Epithelial cell of proximal tubule (primary cell): ENCODE data around the gene FBN2. TPM values are rescaled to one million over a fixed set of nuclear protein-coding genes. Genes with fewer than 3 reads are reported as not detected.

Source experiments
- DNase-seq: peaks from one replicate; pipeline ENCODE4 v3.0.0-alpha.2; 2011; ENCODE audit warnings: low read depth
- H3K4me3 ChIP-seq: 2 replicates; pipeline ENCODE4 v1.5.1; 2011; ENCODE audit warnings: low read depth, mild to moderate bottlenecking, low read length
- total RNA-seq: library from RNA; depleted of rRNA; stranded (reverse); fragments of >200 nt; gene quantifications from 2 replicates; pipeline ENCODE4 v1.2.3, GENCODE V29; 2015
- TF ChIP-seq, protein P1 (sequence below): conservative IDR thresholded peaks from 2 replicates; pipeline ENCODE4 v1.5.1; 2012; ENCODE audit warnings: low read depth, mild to moderate bottlenecking, low read length

FBN2 gene
- total RNA-seq, 1 donor from 2014 or later, result 7.6 TPM

DNA sequence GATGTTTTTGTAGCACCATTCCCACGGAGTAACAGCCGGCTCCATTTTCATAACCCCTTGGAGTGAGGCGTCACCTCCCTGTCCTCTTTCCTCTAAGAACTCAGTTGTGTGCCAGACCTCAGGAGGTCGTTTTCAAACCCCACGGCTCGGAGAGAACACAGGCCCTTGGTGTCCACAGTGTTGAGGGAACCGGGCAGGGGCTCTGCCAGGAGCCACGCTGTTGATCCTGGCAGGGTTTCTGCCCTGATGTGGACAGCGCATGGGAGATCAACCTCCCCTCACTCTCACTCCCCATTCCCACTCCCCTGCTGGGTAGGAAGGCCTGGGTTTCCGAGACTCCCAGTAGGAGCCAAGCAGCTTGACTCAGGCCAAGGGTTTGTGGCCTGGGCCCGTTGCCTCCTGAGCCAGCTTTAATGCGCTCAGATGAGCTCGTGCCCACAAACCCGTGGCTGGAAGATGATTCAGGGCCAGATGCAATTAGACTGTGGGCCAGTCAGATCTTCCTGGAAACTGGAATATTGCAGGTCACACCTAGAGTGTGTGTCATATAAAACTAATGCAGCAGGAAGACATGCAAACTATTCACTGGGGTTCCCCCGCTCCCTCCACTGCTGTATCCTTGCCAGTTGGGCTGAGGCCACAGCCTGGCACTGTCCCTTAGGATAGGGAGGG, 321.0 kb downstream of the FBN2 start:
- TF ChIP-seq, protein P1, sequence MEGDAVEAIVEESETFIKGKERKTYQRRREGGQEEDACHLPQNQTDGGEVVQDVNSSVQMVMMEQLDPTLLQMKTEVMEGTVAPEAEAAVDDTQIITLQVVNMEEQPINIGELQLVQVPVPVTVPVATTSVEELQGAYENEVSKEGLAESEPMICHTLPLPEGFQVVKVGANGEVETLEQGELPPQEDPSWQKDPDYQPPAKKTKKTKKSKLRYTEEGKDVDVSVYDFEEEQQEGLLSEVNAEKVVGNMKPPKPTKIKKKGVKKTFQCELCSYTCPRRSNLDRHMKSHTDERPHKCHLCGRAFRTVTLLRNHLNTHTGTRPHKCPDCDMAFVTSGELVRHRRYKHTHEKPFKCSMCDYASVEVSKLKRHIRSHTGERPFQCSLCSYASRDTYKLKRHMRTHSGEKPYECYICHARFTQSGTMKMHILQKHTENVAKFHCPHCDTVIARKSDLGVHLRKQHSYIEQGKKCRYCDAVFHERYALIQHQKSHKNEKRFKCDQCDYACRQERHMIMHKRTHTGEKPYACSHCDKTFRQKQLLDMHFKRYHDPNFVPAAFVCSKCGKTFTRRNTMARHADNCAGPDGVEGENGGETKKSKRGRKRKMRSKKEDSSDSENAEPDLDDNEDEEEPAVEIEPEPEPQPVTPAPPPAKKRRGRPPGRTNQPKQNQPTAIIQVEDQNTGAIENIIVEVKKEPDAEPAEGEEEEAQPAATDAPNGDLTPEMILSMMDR, result no peak
- DNase-seq, result peak; percentile 91

DNA sequence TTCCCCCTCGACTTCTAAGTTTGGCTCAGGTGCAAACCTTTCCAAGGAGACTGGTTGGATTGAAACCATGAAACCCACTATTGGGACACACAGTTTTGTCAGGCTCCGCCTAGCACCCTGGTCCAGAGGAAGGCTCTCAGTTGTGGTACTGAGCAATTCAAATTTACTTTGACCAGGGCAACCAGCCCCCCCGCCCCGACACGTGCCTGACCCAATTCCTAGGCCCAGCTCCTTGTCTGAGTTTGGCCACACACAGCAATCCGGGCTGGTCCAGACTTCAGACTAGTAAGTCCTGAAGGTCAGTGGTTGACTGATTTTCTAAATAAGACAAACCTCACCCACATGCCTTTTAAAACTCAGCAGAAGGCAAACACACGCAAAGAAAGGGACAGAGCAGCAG, 321.8 kb downstream of the FBN2 start:
- no peak overlapping the region for H3K4me3 ChIP-seq
- no peak for DNase-seq
- TF ChIP-seq, protein P1, result no peak

More for the DNA sequence above, 321.0 kb downstream of the FBN2 start:
- H3K4me3 ChIP-seq, result no peak overlapping the region

DNA sequence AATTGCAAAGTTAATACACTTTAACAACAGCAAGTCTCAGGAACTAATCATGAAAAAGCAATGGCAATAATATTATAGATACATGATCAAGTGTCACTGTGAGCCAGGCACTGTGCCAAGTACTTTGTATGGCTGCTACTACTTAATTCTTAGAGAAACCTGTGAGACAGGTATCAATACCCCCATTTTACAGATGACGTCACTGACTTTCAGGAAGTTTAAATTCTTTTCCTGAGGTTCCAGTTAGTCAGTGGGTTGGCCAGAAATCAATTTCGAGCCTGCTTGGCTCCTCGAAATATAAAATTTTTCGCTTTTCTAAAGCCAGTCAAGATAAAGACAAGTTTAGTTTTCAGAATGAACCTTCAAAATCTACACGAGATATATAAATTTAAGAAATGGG, 324.2 kb downstream of the FBN2 start:
- DNase-seq, result no peak
- H3K4me3 ChIP-seq, result no peak overlapping the region
- TF ChIP-seq, protein P1, result no peak

DNA sequence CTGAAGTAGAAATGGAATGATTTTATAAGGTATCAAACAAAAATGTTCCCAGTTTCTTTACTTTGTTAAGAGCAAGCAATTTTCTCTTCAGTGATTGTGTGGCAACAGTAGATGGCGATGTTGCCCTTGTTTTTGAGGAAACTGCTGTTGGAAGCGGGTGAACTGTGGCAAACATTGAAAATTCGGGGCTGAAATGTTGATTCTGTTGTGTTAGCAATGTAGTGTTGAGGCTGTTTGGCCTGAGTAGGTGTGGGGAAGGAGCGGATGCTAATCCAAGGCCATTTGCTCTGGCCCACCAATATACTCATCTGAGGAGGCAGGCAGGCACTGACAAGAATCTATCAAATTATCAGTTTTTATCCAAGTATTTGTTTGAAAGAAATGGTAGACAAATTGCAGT, 324.7 kb downstream of the FBN2 start:
- TF ChIP-seq, protein P1, result peak; percentile 87
- no peak for DNase-seq

DNA sequence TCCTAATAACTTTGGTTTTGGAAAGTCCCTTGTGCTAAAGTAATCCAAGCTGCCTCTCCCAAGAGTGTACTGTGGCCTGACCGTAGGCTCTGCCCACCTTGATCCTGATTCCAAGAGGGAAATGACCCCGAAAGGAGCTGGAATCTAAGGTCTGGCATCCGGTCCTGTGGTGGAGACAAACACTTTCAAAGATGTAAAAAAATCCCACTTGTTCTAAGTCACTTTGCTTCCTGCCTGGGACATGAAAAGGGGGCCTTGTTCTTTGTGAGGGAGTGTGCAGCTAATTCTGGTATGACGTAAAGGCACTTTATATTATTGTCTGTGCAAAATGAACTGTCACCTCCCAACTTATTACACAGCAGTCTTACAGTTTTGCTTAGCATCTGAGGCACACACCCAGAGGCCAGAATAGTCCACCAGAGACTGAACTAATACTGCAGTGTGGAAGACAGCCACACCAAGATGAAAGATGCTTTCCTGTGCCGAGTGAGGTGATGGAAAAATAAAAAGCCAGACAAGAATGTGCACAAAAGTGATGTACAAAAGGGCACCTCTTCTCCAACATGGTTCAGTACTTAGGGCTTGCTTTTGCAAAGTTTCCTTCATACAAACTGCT, 325.7 kb downstream of the FBN2 start:
- no peak for DNase-seq
- no peak overlapping the region for H3K4me3 ChIP-seq
- TF ChIP-seq, protein P1, result no peak

More for the DNA sequence above, 324.7 kb downstream of the FBN2 start:
- H3K4me3 ChIP-seq, result no peak overlapping the region

DNA sequence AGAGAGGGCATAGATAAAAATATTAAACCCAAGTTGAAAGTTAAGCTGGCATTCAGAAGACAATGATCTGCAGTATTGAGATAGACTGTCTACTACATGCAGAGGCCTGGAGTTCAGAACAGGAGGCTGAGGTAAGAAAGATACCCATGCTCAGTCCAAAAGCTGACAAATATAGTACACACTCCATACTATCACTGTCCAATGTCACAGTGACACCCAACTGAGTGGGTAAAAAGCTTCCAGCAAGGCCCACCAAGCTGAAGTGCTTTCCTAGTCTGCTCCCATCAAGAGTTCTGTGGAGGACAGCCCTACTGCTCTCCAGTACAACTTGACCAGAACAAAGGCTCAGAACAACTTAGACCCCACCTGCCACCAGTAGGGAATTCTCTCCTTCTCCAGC, 329.6 kb downstream of the FBN2 start:
- DNase-seq, result no peak
- H3K4me3 ChIP-seq, result no peak overlapping the region
- TF ChIP-seq, protein P1, result no peak
